BLaER1 (cell line): ENCODE results near the gene SPINK14.

ENCODE experiments used
- H3K27ac ChIP-seq: shearing (Covaris generic); formaldehyde crosslinking; 2 replicates; pipeline ENCODE4 v1.8.1; 2022
- H3K27me3 ChIP-seq: shearing (Covaris generic); formaldehyde crosslinking; 2 replicates; pipeline ENCODE4 v1.8.1; 2022
- H3K36me3 ChIP-seq: shearing (Covaris generic); formaldehyde crosslinking; 2 replicates; pipeline ENCODE4 v1.8.1; 2022
- H3K4me1 ChIP-seq: shearing (Covaris generic); formaldehyde crosslinking; 2 replicates; pipeline ENCODE4 v1.8.1; 2022
- H3K4me2 ChIP-seq: shearing (Covaris generic); formaldehyde crosslinking; 2 replicates; pipeline ENCODE4 v1.8.1; 2022
- H3K4me3 ChIP-seq: shearing (Covaris generic); formaldehyde crosslinking; 2 replicates; pipeline ENCODE4 v1.8.1; 2022
- H3K9ac ChIP-seq: shearing (Covaris generic); formaldehyde crosslinking; 2 replicates; pipeline ENCODE4 v1.8.1; 2022
- H3K9me3 ChIP-seq: shearing (Covaris generic); formaldehyde crosslinking; 2 replicates; pipeline ENCODE4 v1.8.1; 2022
- H4K20me1 ChIP-seq: shearing (Covaris generic); formaldehyde crosslinking; 2 replicates; pipeline ENCODE4 v1.8.1; 2022
- Cebpa-rat ChIP-seq: shearing (Covaris generic); IDR thresholded peaks from 2 replicates; pipeline ENCODE4 v1.8.1; 2022

SPINK14 gene

GRCh38 chr5:148221508-148221907 lies 53.2 kb downstream of the SPINK14 start:
- TF ChIP-seq Cebpa-rat, result no peak
- no peak overlapping the region for H3K9ac ChIP-seq
- no peak overlapping the region for H3K27ac ChIP-seq
- no peaks in the 10 kb centered on the region for H3K4me1 ChIP-seq
- H3K4me2 ChIP-seq, result no peak overlapping the region
- H3K9me3 ChIP-seq, result no peaks in the 10 kb centered on the region
- H3K4me3 ChIP-seq, result no peak overlapping the region
- H4K20me1 ChIP-seq, result no peaks in the 10 kb centered on the region
- H3K27me3 ChIP-seq, result no peaks in the 10 kb centered on the region
- H3K36me3 ChIP-seq, result no peaks in the 10 kb centered on the region

- no peaks in the 10 kb centered on the region for H4K20me1 ChIP-seq
- no peak overlapping the region for H3K9ac ChIP-seq
- H3K36me3 ChIP-seq, result no peaks in the 10 kb centered on the region
- no peaks in the 10 kb centered on the region for H3K4me1 ChIP-seq
- no peaks in the 10 kb centered on the region for H3K27me3 ChIP-seq
- H3K4me2 ChIP-seq, result no peak overlapping the region
- no peaks in the 10 kb centered on the region for H3K9me3 ChIP-seq
- no peak for TF ChIP-seq Cebpa-rat
- no peak overlapping the region for H3K27ac ChIP-seq
- no peak overlapping the region for H3K4me3 ChIP-seq
Observed at GRCh38 chr5:148224117-148224742, 55.9 kb downstream of the SPINK14 start.
